WTC11 (cell line): Measurements from ENCODE around the gene AP1S1. TPM values are rescaled to one million over a fixed set of nuclear protein-coding genes. Genes with fewer than 3 reads are reported as not detected.

Experiments
- ATAC-seq: fragments of 200-7000 bp; cut with Tn5 transposase; 2 replicates; pipeline ENCODE4 v1.10.0; 2021; ENCODE audit warnings: mild to moderate bottlenecking, moderate library complexity
- CTCF ChIA-PET: fragments of 300-600 bp; sonication (Branson Sonifier 250); formaldehyde crosslinking; loops from one replicate; lab custom pipeline; 2021; ENCODE audit warnings: antibody characterized with exemption; lab: Charles Lee
- POLR2A ChIA-PET: fragments of 350-600 bp; sonication (Branson Sonifier 250); formaldehyde crosslinking; loops from one replicate; lab custom pipeline; 2021; ENCODE audit warnings: antibody characterized with exemption; lab: Charles Lee
- DNase-seq: peaks from one replicate; pipeline ENCODE4 v3.0.0; 2021; ENCODE audit warnings: low spot score
- H3K27ac Mint-ChIP-seq: 2 replicates; pipeline ENCODE4 v1.8.0; 2021; ENCODE audit warnings: mixed read lengths
- H3K27me3 Mint-ChIP-seq: 2 replicates; pipeline ENCODE4 v1.8.0; 2021; ENCODE audit warnings: low read depth, mild to moderate bottlenecking, moderate library complexity, mixed read lengths
- H3K36me3 Mint-ChIP-seq: 2 replicates; pipeline ENCODE4 v1.8.0; 2021; ENCODE audit warnings: mixed read lengths
- H3K4me1 Mint-ChIP-seq: 2 replicates; pipeline ENCODE4 v1.8.0; 2022; ENCODE audit warnings: mixed read lengths
- H3K4me3 Mint-ChIP-seq: 2 replicates; pipeline ENCODE4 v1.8.0; 2021; ENCODE audit warnings: mild to moderate bottlenecking, moderate library complexity, mixed read lengths
- H3K9me3 Mint-ChIP-seq: 2 replicates; pipeline ENCODE4 v1.8.0; 2021; ENCODE audit warnings: mixed read lengths
- AFF4 ChIP-seq: sonication (generic); formaldehyde crosslinking; IDR thresholded peaks from 2 replicates; pipeline ENCODE4 v1.8.1; 2023; ENCODE audit warnings: mild to moderate bottlenecking, missing genetic modification reagents, borderline replicate concordance
- CBFB ChIP-seq: sonication (generic); formaldehyde crosslinking; IDR thresholded peaks from 2 replicates; pipeline ENCODE4 v1.8.1; 2022; ENCODE audit warnings: mild to moderate bottlenecking, low read depth, missing genetic modification reagents
- EMX1 ChIP-seq: fragments of 250-450 bp; sonication (Bioruptor Pico); IDR thresholded peaks from 2 replicates; pipeline ENCODE4 v1.8.0; 2021; ENCODE audit warnings: mild to moderate bottlenecking
- FOXP1 ChIP-seq: sonication (generic); formaldehyde crosslinking; IDR thresholded peaks from 2 replicates; pipeline ENCODE4 v1.8.0; 2022; ENCODE audit warnings: missing genetic modification reagents, mild to moderate bottlenecking, moderate library complexity, borderline replicate concordance
- GABPB1 ChIP-seq: sonication (generic); formaldehyde crosslinking; IDR thresholded peaks from 2 replicates; pipeline ENCODE4 v1.8.1; 2023; ENCODE audit warnings: mild to moderate bottlenecking, missing genetic modification reagents
- IRF1 ChIP-seq: sonication (generic); formaldehyde crosslinking; IDR thresholded peaks from 2 replicates; pipeline ENCODE4 v1.8.0; 2023; ENCODE audit warnings: missing genetic modification reagents
- JAZF1 ChIP-seq: fragments of 250-450 bp; sonication (Bioruptor Pico); IDR thresholded peaks from 2 replicates; pipeline ENCODE4 v1.9.0; 2021; ENCODE audit warnings: moderate library complexity, mild to moderate bottlenecking, inconsistent platforms
- MAX ChIP-seq: sonication (generic); formaldehyde crosslinking; IDR thresholded peaks from 2 replicates; pipeline ENCODE4 v1.8.0; 2022; ENCODE audit warnings: mild to moderate bottlenecking, missing genetic modification reagents
- NFATC4 ChIP-seq: fragments of 250-450 bp; sonication (Bioruptor Pico); IDR thresholded peaks from 2 replicates; pipeline ENCODE4 v1.9.0; 2021; ENCODE audit warnings: mild to moderate bottlenecking
- NR2C2 ChIP-seq: sonication (generic); formaldehyde crosslinking; IDR thresholded peaks from 2 replicates; pipeline ENCODE4 v1.8.0; 2022; ENCODE audit warnings: mild to moderate bottlenecking, missing genetic modification reagents
- PREB ChIP-seq: sonication (generic); formaldehyde crosslinking; IDR thresholded peaks from 2 replicates; pipeline ENCODE4 v1.8.1; 2022; ENCODE audit warnings: mild to moderate bottlenecking, missing genetic modification reagents, moderate library complexity, borderline replicate concordance
- RORB ChIP-seq: fragments of 250-450 bp; sonication (Bioruptor Pico); IDR thresholded peaks from 2 replicates; pipeline ENCODE4 v1.9.0; 2021; ENCODE audit warnings: mild to moderate bottlenecking
- SMAD3 ChIP-seq: sonication (generic); formaldehyde crosslinking; IDR thresholded peaks from 2 replicates; pipeline ENCODE4 v1.8.0; 2022; ENCODE audit warnings: missing genetic modification reagents, mild to moderate bottlenecking, borderline replicate concordance
- TP53 ChIP-seq: sonication (generic); formaldehyde crosslinking; IDR thresholded peaks from 2 replicates; pipeline ENCODE4 v1.8.1; 2023; ENCODE audit warnings: mild to moderate bottlenecking, missing genetic modification reagents
- ZNF138 ChIP-seq: sonication (generic); formaldehyde crosslinking; conservative IDR thresholded peaks from 2 replicates; pipeline ENCODE4 v1.8.1; 2022; ENCODE audit warnings: mild to moderate bottlenecking, moderate library complexity, missing genetic modification reagents
- ZNF423 ChIP-seq: fragments of 250-450 bp; sonication (Bioruptor Pico); IDR thresholded peaks from 2 replicates; pipeline ENCODE4 v2.1.2; 2022; ENCODE audit warnings: mild to moderate bottlenecking, moderate library complexity
- total RNA-seq: library from RNA; stranded (reverse); gene quantifications from 3 replicates; pipeline ENCODE4 v1.2.3, GENCODE V29; 2021
- TF ChIP-seq, protein P1 (sequence below): sonication (generic); formaldehyde crosslinking; IDR thresholded peaks from 2 replicates; pipeline ENCODE4 v1.8.1; 2022; ENCODE audit warnings: missing genetic modification reagents, borderline replicate concordance
- TF ChIP-seq, protein P2 (sequence below): sonication (generic); formaldehyde crosslinking; IDR thresholded peaks from 2 replicates; pipeline ENCODE4 v1.8.0; 2023; ENCODE audit warnings: missing genetic modification reagents, mild to moderate bottlenecking, borderline replicate concordance
- TF ChIP-seq, protein P3 (sequence below): fragments of 250-450 bp; sonication (Bioruptor Pico); IDR thresholded peaks from 2 replicates; pipeline ENCODE4 v1.8.0; 2021; ENCODE audit warnings: mild to moderate bottlenecking

Gene AP1S1
- total RNA-seq, 1 experiment from 2014 or later, result 60.7 TPM

DNA sequence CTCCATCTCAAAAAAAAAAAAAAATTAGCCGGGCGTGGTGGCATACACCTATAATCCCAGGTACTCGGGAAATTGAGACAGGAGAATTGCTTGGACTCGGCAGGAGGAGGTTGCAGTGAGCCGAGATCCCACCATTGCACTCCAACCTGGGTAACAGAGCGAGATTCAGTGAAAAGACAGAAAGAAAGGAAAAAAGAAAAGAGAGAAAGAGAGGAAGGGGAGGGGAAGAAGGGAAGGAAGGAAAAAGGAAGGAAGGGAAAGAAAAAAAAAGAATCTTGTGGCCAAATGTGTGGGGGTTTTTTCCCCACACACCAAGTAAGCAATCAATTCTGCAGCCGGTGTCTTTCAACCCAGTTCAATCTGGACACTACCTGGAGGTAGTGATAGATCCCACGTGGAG is 34.8 kb downstream of the AP1S1 start:
- peaks cover 2% of the 10 kb centered on the region; the same call in 1 of the 2 replicates for H3K27me3 Mint-ChIP-seq
- no peak overlapping the region for H3K4me3 Mint-ChIP-seq
- POLR2A ChIA-PET, result no interaction called here
- no peak for DNase-seq
- TF ChIP-seq CBFB (CRISPR knock-in tag) (no peak), FOXP1 (CRISPR knock-in tag) (no peak), RORB (CRISPR knock-in tag) (no peak), TP53 (no peak), ZNF138 (no peak), JAZF1 (CRISPR knock-in tag) (no peak), ZNF423 (CRISPR knock-in tag) (no peak), NFATC4 (CRISPR knock-in tag) (no peak), PREB (CRISPR knock-in tag) (no peak), EMX1 (CRISPR knock-in tag) (no peak), IRF1 (no peak), AFF4 (CRISPR knock-in tag) (no peak), GABPB1 (no peak), NR2C2 (CRISPR knock-in tag) (no peak), MAX (CRISPR knock-in tag) (no peak), SMAD3 (CRISPR knock-in tag) (no peak)
- TF ChIP-seq, protein P1, sequence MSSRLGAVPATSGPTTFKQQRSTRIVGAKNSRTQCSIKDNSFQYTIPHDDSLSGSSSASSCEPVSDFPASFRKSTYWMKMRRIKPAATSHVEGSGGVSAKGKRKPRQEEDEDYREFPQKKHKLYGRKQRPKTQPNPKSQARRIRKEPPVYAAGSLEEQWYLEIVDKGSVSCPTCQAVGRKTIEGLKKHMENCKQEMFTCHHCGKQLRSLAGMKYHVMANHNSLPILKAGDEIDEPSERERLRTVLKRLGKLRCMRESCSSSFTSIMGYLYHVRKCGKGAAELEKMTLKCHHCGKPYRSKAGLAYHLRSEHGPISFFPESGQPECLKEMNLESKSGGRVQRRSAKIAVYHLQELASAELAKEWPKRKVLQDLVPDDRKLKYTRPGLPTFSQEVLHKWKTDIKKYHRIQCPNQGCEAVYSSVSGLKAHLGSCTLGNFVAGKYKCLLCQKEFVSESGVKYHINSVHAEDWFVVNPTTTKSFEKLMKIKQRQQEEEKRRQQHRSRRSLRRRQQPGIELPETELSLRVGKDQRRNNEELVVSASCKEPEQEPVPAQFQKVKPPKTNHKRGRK, result no peak
- TF ChIP-seq, protein P2, sequence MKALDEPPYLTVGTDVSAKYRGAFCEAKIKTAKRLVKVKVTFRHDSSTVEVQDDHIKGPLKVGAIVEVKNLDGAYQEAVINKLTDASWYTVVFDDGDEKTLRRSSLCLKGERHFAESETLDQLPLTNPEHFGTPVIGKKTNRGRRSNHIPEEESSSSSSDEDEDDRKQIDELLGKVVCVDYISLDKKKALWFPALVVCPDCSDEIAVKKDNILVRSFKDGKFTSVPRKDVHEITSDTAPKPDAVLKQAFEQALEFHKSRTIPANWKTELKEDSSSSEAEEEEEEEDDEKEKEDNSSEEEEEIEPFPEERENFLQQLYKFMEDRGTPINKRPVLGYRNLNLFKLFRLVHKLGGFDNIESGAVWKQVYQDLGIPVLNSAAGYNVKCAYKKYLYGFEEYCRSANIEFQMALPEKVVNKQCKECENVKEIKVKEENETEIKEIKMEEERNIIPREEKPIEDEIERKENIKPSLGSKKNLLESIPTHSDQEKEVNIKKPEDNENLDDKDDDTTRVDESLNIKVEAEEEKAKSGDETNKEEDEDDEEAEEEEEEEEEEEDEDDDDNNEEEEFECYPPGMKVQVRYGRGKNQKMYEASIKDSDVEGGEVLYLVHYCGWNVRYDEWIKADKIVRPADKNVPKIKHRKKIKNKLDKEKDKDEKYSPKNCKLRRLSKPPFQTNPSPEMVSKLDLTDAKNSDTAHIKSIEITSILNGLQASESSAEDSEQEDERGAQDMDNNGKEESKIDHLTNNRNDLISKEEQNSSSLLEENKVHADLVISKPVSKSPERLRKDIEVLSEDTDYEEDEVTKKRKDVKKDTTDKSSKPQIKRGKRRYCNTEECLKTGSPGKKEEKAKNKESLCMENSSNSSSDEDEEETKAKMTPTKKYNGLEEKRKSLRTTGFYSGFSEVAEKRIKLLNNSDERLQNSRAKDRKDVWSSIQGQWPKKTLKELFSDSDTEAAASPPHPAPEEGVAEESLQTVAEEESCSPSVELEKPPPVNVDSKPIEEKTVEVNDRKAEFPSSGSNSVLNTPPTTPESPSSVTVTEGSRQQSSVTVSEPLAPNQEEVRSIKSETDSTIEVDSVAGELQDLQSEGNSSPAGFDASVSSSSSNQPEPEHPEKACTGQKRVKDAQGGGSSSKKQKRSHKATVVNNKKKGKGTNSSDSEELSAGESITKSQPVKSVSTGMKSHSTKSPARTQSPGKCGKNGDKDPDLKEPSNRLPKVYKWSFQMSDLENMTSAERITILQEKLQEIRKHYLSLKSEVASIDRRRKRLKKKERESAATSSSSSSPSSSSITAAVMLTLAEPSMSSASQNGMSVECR (CRISPR knock-in tag), result no peak
- TF ChIP-seq, protein P3, sequence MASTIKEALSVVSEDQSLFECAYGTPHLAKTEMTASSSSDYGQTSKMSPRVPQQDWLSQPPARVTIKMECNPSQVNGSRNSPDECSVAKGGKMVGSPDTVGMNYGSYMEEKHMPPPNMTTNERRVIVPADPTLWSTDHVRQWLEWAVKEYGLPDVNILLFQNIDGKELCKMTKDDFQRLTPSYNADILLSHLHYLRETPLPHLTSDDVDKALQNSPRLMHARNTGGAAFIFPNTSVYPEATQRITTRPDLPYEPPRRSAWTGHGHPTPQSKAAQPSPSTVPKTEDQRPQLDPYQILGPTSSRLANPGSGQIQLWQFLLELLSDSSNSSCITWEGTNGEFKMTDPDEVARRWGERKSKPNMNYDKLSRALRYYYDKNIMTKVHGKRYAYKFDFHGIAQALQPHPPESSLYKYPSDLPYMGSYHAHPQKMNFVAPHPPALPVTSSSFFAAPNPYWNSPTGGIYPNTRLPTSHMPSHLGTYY, result no peak
- TF ChIP-seq, all 79 proteins: peak for 0
- CTCF ChIA-PET, result no interaction called here
- no peaks in the 10 kb centered on the region for H3K4me1 Mint-ChIP-seq
- no peak overlapping the region for H3K27ac Mint-ChIP-seq
- no peak for ATAC-seq
- H3K9me3 Mint-ChIP-seq, result no peaks in the 10 kb centered on the region
- H3K36me3 Mint-ChIP-seq, result no peaks in the 10 kb centered on the region
